HepG2 (cell line): ENCODE data around the gene C5orf15. TPM values are rescaled to one million over a fixed set of nuclear protein-coding genes. Genes with fewer than 3 reads are reported as not detected.

Source experiments
- ATAC-seq: fragments of 200-7000 bp; cut with Tn5 transposase; 3 replicates; pipeline ENCODE4 v1.9.1; 2020; ENCODE audit warnings: mild to moderate bottlenecking, moderate library complexity
- BruUV-seq: library from RNA; stranded (reverse); fragments of 400-500 nt; replicated peaks from 2 replicates; lab custom pipeline; 2021; lab: Mats Ljungman, UMichigan
- CTCF ChIA-PET: fragments of 300-600 bp; formaldehyde crosslinking; extraction: SDS; loops from one replicate; lab custom pipeline; 2021; ENCODE audit warnings: low total read pairs, inconsistent platforms, low intra/inter-chr PET ratio; lab: Yijun Ruan, JAX
- POLR2A ChIA-PET: fragments of 350-600 bp; sonication (Branson Sonifier 250); formaldehyde crosslinking; loops from one replicate; lab custom pipeline; 2020; ENCODE audit warnings: antibody characterized with exemption, inconsistent platforms; lab: Yijun Ruan, JAX
- DNase-seq: peaks from one replicate; pipeline ENCODE4 v3.0.0-alpha.2; 2015; ENCODE audit warnings: low spot score
- FAIRE-seq: peaks from 3 replicates; lab custom pipeline; 2011; peaks lifted over from hg19 to GRCh38; lab: Jason Lieb, UNC
- H2AFZ ChIP-seq: one replicate; pipeline ENCODE4 v1.6.1; 2011; ENCODE audit warnings: low read length, inconsistent platforms
- H3K27ac ChIP-seq: fragments of 300-600 bp; 3 replicates; pipeline ENCODE4 v1.8.0; 2011; ENCODE audit warnings: mixed run types, mild to moderate bottlenecking, mixed read lengths, low read length, inconsistent platforms; ENCODE audit not compliant: insufficient read depth; ENCODE audit errors: extremely low read length
- H3K27me3 ChIP-seq, 2 experiments: fragments of 200-600 bp in 1 of 2; 2 replicates in 1 of 2; 3 replicates in 1 of 2; pipeline versions ENCODE4 v1.6.0 to v1.8.0; 2011; ENCODE audit warnings: low read length in 2 of 2, mild to moderate bottlenecking in 2 of 2, moderate library complexity in 2 of 2, inconsistent platforms in 1 of 2; ENCODE audit not compliant: insufficient read depth in 2 of 2, control insufficient read depth in 1 of 2
- H3K36me3 ChIP-seq, 2 experiments: fragments of 200-600 bp in 1 of 2; replicated peaks in 1 of 2; 2 replicates in 1 of 2; 3 replicates in 1 of 2; pipeline versions ENCODE4 v1.5.1 to v1.8.0; 2011; ENCODE audit warnings: low read length in 2 of 2, inconsistent platforms in 1 of 2; ENCODE audit not compliant: insufficient read depth in 2 of 2, control insufficient read depth in 1 of 2
- H3K4me1 ChIP-seq: 2 replicates; pipeline ENCODE4 v1.5.1; 2012; ENCODE audit warnings: low read length, inconsistent platforms; ENCODE audit not compliant: insufficient read depth
- H3K4me2 ChIP-seq: 2 replicates; pipeline ENCODE4 v1.6.0; 2011; ENCODE audit warnings: low read depth, low read length, inconsistent platforms
- H3K4me3 ChIP-seq, 3 experiments: fragments of 200-600 bp in 1 of 3; sonication (generic), shearing (Covaris generic) in 1 of 3; replicated peaks in 1 of 3; 2 replicates each; pipeline ENCODE4 v1.5.1; 2011 to 2016; ENCODE audit warnings: low read length in 3 of 3, inconsistent platforms in 2 of 3, low read depth in 2 of 3, mild to moderate bottlenecking in 2 of 3, control low read depth in 1 of 3, mixed read lengths in 1 of 3; ENCODE audit not compliant: insufficient read depth in 1 of 3
- H3K79me2 ChIP-seq: one replicate; pipeline ENCODE4 v1.6.1; 2011; ENCODE audit warnings: low read length, inconsistent platforms; ENCODE audit not compliant: insufficient read depth
- H3K9ac ChIP-seq: 2 replicates; pipeline ENCODE4 v1.6.0; 2011; ENCODE audit warnings: mild to moderate bottlenecking, low read depth, low read length, inconsistent platforms; ENCODE audit not compliant: insufficient read depth
- H3K9me3 ChIP-seq: 2 replicates; pipeline ENCODE4 v1.5.1; 2012; ENCODE audit warnings: mild to moderate bottlenecking, low read length
- H4K20me1 ChIP-seq: 2 replicates; pipeline ENCODE4 v1.6.0; 2011; ENCODE audit warnings: inconsistent platforms, mild to moderate bottlenecking, low read length, moderate library complexity; ENCODE audit not compliant: insufficient read depth
- DMAP1 ChIP-seq: IDR thresholded peaks from 2 replicates; pipeline ENCODE4 v1.6.1; 2016
- POLR2AphosphoS2 ChIP-seq: IDR thresholded peaks from 2 replicates; pipeline ENCODE4 v1.6.1; 2011; ENCODE audit warnings: low read depth, low read length, improper control_type of control experiment
- RAD51 ChIP-seq: fragments of 450-650 bp; IDR thresholded peaks from 2 replicates; pipeline ENCODE4 v1.6.1; 2016; ENCODE audit warnings: borderline replicate concordance
- RBM39 ChIP-seq: fragments of 200-400 bp; formaldehyde crosslinking; IDR thresholded peaks from one replicate; pipeline ENCODE4 v1.6.1; 2018; ENCODE audit warnings: antibody characterized with exemption, mild to moderate bottlenecking, low read depth, low read length; ENCODE audit not compliant: poor library complexity, severe bottlenecking
- ZNF350 ChIP-seq: sonication (generic); formaldehyde crosslinking; IDR thresholded peaks from 2 replicates; pipeline ENCODE4 v1.4.0; 2020; ENCODE audit warnings: mild to moderate bottlenecking, low read depth, missing genetic modification reagents, borderline replicate concordance
- ZNF446 ChIP-seq: sonication (generic); formaldehyde crosslinking; IDR thresholded peaks from 2 replicates; pipeline ENCODE4 v1.5.0; 2020; ENCODE audit warnings: mild to moderate bottlenecking, missing genetic modification reagents
- WGBS: methylation state at CpG from one replicate; pipeline ENCODE4 v1.1.6; 2017; ENCODE audit warnings: low lambda C conversion rate; 5-methylcytosine and 5-hydroxymethylcytosine counted together
- in situ Hi-C: cut with HindIII; loops from 2 replicates; pipeline ENCODE4 v1.10.0; 2017; ENCODE audit warnings: low pct_unique_long_range_greater_than_20kb; ENCODE audit not compliant: extremely low pct_ligation_motif_present
- intact Hi-C: fragments of 100-400 bp; cut with micrococcal nuclease; formaldehyde crosslinking; loops from one replicate; pipeline ENCODE4 v1.10.0; 2022; ENCODE audit not compliant: unreplicated experiment
- polyA plus RNA-seq, 8 experiments: library from polyadenylated mRNA; depleted of rRNA in 3 of 8; stranded (reverse) in 7 of 8; unstranded in 1 of 8; fragments of >200 nt; fragmentation: Illumina TruSeq in 4 of 8; extraction: Trizol in 4 of 8; gene quantifications; 2 replicates each; pipeline versions ENCODE4 v1.2.1 to v1.2.3, GENCODE V29; 2011 to 2016; ENCODE audit warnings: low read depth in 4 of 8, missing spikeins in 1 of 8, mixed read lengths in 1 of 8; ENCODE audit not compliant: insufficient read depth in 1 of 8
- total RNA-seq, 5 experiments: library from RNA; depleted of rRNA; stranded (reverse); fragments of >200 nt; fragmentation: Illumina TruSeq; extraction: Trizol; gene quantifications; 2 replicates each; pipeline ENCODE4 v1.2.3, GENCODE V29; 2016; ENCODE audit warnings: low read depth in 1 of 5
- TF ChIP-seq, protein P1 (sequence below): sonication (generic); formaldehyde crosslinking; conservative IDR thresholded peaks from 2 replicates; pipeline ENCODE4 v1.5.0; 2020; ENCODE audit warnings: missing genetic modification reagents
- TF ChIP-seq, protein P2 (sequence below): sonication (generic); formaldehyde crosslinking; IDR thresholded peaks from 2 replicates; pipeline ENCODE4 v1.9.0; 2021; ENCODE audit warnings: missing genetic modification reagents, mild to moderate bottlenecking, borderline replicate concordance
- TF ChIP-seq, protein P3 (sequence below): IDR thresholded peaks from 2 replicates; pipeline ENCODE4 v1.6.1; 2016; ENCODE audit warnings: missing compliant biosample characterization, missing genetic modification reagents, borderline replicate concordance
- TF ChIP-seq, protein P4 (sequence below): sonication (generic); formaldehyde crosslinking; IDR thresholded peaks from 2 replicates; pipeline ENCODE4 v1.5.1; 2020; ENCODE audit warnings: mild to moderate bottlenecking, missing genetic modification reagents, borderline replicate concordance

C5orf15 gene
- total and polyA plus RNA-seq, 2 of the 13 experiments (the other 11 are each of a cell fraction or from before 2014, with no cell fraction given) = 58.5 to 82.7 TPM

DNA sequence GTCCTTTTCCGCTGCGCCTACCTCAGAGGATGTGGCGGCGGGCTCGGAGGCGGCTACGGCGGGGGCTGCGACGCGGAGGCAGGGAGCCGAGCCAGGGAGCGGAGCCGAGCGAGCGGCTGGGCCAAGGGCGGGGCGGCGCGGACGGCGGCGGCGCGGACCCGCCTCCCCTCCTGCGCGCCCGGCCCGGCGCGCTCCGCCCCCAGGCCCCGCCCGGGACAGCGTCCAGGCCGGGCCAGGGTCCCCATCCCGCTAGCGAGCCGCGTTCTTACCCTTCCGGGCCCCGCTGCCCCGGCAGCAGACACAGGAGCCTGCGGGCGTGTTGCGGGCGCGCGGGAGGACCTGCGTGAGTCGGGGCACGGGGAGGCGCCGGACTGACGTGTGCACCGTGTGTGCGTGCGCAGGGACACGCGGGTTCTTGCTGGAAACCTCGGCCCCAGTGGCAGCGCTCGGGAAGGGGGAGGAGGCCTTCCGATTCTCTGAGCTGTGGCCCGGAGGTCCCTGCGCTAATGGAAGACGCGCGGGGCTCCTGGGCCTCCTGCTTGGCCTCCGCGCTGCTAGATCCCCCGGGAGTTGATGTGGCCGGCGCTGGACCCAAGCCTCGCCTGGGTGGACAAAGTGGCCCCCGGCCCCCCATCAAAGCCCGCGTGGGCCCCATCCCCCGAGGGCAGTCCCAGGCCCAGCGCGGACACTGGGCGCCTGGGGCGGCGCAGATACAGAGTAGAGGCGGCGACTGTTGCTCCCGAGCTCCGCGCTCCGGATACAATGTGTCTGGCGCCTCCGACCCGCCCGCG lies 36.4 kb upstream of the C5orf15 start, which contains the start of gene VDAC1:
Gene VDAC1 (minus strand): TSS at position 350 of the 791 bp plus-strand sequence. CDS start 11,963 bp downstream, outside the sequence.
- H3K79me2 ChIP-seq = peaks cover 59% of the 10 kb centered on the region
- H4K20me1 ChIP-seq = peaks cover 27% of the 10 kb centered on the region
- peak within 1 kb of the TSS; percentile 97 for H3K9ac ChIP-seq
- DNase-seq = no peak
- in situ Hi-C loops = no loop called here
- CTCF ChIA-PET = no interaction called here
- H3K4me3 ChIP-seq = peak within 1 kb of the TSS; percentile 92 to 96 (median 96)
- peak within 1 kb of the TSS; percentile 99 for H3K4me2 ChIP-seq
- BruUV-seq = no TSS peak
- peaks cover 3 to 6% of the 10 kb centered on the region in 2 experiments; a peak in 2 of 5 replicates for H3K36me3 ChIP-seq
- H3K27ac ChIP-seq = peak within 1 kb of the TSS; percentile 95
- H3K27me3 ChIP-seq = no peaks in the 10 kb centered on the region; a peak in 1 of 5 replicates
- 0% methylated on average over 8 of the region's 96 CpGs for WGBS
- no peaks in the 10 kb centered on the region for H3K9me3 ChIP-seq
- intact Hi-C loops = loop anchor here (2.0 kb wide), 2 partner anchors 14 to 34 kb away; no protein-coding TSS in a partner anchor
- H3K4me1 ChIP-seq = peaks cover 51% of the 10 kb centered on the region
- no peak for FAIRE-seq
- no peak within 1 kb of the TSS for H2AFZ ChIP-seq
- POLR2A ChIA-PET = interaction anchor here (0.8 to 7.4 kb wide), 18 partner anchors 9 to 110 kb away, joined by 3 to 192 read pairs (median 5); partner anchors contain the start of genes C5orf15 and TCF7
- ATAC-seq = peak; percentile 84
- TF ChIP-seq ZNF446 (CRISPR knock-in tag) (peak; percentile 90), RBM39 (no peak), RAD51 (no peak), ZNF350 (CRISPR knock-in tag) (peak; percentile 72), POLR2AphosphoS2 (0 out of 2 replicates have a peak, but pooled peaks have one; percentile 14), DMAP1 (CRISPR knock-in tag) (peak; percentile 83; the same call in 1 of the 2 replicates)
- TF ChIP-seq, protein P1, sequence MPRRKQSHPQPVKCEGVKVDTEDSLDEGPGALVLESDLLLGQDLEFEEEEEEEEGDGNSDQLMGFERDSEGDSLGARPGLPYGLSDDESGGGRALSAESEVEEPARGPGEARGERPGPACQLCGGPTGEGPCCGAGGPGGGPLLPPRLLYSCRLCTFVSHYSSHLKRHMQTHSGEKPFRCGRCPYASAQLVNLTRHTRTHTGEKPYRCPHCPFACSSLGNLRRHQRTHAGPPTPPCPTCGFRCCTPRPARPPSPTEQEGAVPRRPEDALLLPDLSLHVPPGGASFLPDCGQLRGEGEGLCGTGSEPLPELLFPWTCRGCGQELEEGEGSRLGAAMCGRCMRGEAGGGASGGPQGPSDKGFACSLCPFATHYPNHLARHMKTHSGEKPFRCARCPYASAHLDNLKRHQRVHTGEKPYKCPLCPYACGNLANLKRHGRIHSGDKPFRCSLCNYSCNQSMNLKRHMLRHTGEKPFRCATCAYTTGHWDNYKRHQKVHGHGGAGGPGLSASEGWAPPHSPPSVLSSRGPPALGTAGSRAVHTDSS (CRISPR knock-in tag) = no peak
- TF ChIP-seq, protein P2, sequence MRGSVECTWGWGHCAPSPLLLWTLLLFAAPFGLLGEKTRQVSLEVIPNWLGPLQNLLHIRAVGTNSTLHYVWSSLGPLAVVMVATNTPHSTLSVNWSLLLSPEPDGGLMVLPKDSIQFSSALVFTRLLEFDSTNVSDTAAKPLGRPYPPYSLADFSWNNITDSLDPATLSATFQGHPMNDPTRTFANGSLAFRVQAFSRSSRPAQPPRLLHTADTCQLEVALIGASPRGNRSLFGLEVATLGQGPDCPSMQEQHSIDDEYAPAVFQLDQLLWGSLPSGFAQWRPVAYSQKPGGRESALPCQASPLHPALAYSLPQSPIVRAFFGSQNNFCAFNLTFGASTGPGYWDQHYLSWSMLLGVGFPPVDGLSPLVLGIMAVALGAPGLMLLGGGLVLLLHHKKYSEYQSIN (CRISPR knock-in tag) = no peak
- TF ChIP-seq, protein P3, sequence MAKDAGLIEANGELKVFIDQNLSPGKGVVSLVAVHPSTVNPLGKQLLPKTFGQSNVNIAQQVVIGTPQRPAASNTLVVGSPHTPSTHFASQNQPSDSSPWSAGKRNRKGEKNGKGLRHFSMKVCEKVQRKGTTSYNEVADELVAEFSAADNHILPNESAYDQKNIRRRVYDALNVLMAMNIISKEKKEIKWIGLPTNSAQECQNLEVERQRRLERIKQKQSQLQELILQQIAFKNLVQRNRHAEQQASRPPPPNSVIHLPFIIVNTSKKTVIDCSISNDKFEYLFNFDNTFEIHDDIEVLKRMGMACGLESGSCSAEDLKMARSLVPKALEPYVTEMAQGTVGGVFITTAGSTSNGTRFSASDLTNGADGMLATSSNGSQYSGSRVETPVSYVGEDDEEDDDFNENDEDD (CRISPR knock-in tag) = 0 out of 2 replicates have a peak, but pooled peaks have one; percentile 16
- TF ChIP-seq, protein P4, sequence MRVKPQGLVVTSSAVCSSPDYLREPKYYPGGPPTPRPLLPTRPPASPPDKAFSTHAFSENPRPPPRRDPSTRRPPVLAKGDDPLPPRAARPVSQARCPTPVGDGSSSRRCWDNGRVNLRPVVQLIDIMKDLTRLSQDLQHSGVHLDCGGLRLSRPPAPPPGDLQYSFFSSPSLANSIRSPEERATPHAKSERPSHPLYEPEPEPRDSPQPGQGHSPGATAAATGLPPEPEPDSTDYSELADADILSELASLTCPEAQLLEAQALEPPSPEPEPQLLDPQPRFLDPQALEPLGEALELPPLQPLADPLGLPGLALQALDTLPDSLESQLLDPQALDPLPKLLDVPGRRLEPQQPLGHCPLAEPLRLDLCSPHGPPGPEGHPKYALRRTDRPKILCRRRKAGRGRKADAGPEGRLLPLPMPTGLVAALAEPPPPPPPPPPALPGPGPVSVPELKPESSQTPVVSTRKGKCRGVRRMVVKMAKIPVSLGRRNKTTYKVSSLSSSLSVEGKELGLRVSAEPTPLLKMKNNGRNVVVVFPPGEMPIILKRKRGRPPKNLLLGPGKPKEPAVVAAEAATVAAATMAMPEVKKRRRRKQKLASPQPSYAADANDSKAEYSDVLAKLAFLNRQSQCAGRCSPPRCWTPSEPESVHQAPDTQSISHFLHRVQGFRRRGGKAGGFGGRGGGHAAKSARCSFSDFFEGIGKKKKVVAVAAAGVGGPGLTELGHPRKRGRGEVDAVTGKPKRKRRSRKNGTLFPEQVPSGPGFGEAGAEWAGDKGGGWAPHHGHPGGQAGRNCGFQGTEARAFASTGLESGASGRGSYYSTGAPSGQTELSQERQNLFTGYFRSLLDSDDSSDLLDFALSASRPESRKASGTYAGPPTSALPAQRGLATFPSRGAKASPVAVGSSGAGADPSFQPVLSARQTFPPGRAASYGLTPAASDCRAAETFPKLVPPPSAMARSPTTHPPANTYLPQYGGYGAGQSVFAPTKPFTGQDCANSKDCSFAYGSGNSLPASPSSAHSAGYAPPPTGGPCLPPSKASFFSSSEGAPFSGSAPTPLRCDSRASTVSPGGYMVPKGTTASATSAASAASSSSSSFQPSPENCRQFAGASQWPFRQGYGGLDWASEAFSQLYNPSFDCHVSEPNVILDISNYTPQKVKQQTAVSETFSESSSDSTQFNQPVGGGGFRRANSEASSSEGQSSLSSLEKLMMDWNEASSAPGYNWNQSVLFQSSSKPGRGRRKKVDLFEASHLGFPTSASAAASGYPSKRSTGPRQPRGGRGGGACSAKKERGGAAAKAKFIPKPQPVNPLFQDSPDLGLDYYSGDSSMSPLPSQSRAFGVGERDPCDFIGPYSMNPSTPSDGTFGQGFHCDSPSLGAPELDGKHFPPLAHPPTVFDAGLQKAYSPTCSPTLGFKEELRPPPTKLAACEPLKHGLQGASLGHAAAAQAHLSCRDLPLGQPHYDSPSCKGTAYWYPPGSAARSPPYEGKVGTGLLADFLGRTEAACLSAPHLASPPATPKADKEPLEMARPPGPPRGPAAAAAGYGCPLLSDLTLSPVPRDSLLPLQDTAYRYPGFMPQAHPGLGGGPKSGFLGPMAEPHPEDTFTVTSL (CRISPR knock-in tag) = peak; percentile 20; the same call in 1 of the 2 replicates
